Uterus (tissue), 4 donors: ENCODE measurements around the gene DKKL1. TPM values are rescaled to one million over a fixed set of nuclear protein-coding genes. Genes with fewer than 3 reads are reported as not detected.

Experiments
- DNase-seq, 2 donors: peaks; one replicate each; pipeline ENCODE4 v3.0.0-alpha.2; 2019 to 2020
- H3K27ac ChIP-seq, 2 donors: fragments of 200-600 bp; sonication (generic); 1 replicate in 1 of 2; 2 replicates in 1 of 2; pipeline ENCODE4 v1.5.1; 2016 to 2018
- H3K27me3 ChIP-seq, 2 donors: fragments of 200-600 bp; sonication (generic); one replicate each; pipeline ENCODE4 v1.5.1; 2018 to 2019; ENCODE audit warnings: control low read depth in 1 of 2
- H3K36me3 ChIP-seq, 2 donors: fragments of 200-600 bp; sonication (generic); one replicate each; pipeline ENCODE4 v1.5.1; 2019; ENCODE audit warnings: control low read depth in 1 of 2
- H3K4me1 ChIP-seq, 2 donors: fragments of 200-600 bp; sonication (generic); one replicate each; pipeline ENCODE4 v1.5.1; 2018 to 2019; ENCODE audit warnings: control low read depth in 1 of 2
- H3K4me3 ChIP-seq, 2 donors: fragments of 200-600 bp; sonication (generic); 1 replicate in 1 of 2; 2 replicates in 1 of 2; pipeline ENCODE4 v1.5.1; 2018 to 2019; ENCODE audit warnings: mild to moderate bottlenecking in 1 of 2
- H3K9me3 ChIP-seq, 2 donors: fragments of 200-600 bp; sonication (generic); one replicate each; pipeline ENCODE4 v1.5.1; 2019; ENCODE audit warnings: control low read depth in 1 of 2
- CTCF ChIP-seq, 4 experiments: fragments of 200-600 bp in 2 of 4; fragments of 450-650 bp in 2 of 4; sonication (generic) in 2 of 4; IDR thresholded peaks; one replicate each; pipeline ENCODE4 v1.5.1; 2016 to 2019; ENCODE audit warnings: antibody characterized with exemption in 4 of 4, mild to moderate bottlenecking in 2 of 4, moderate library complexity in 1 of 4
- POLR2A ChIP-seq, 2 donors: fragments of 450-650 bp; IDR thresholded peaks; one replicate each; pipeline ENCODE4 v1.6.1; 2016; ENCODE audit warnings: antibody characterized with exemption in 2 of 2, mild to moderate bottlenecking in 1 of 2, moderate library complexity in 1 of 2
- intact Hi-C: fragments of 100-400 bp; cut with DNase I; formaldehyde crosslinking; loops from one replicate; pipeline ENCODE4 v1.15.1; 2023; ENCODE audit warnings: low total_unique reads
- total RNA-seq, 4 donors: library from RNA; depleted of rRNA in 3 of 4; stranded (reverse); fragments of >200 nt in 3 of 4; gene quantifications; one replicate each; pipeline versions ENCODE4 v1.1.0 to v1.2.4, GENCODE V29; 2014 to 2023
- donor health status: DM: yes; HTN: yes; CAD: no.

DKKL1 gene
- total RNA-seq, 4 donors from 2014 or later, result 1.3 TPM; not detected in 3

- Histone ChIP-seq H3K4me3 (no peak overlapping the region), H3K4me1 (peaks cover 0 to 17% of the 10 kb centered on the region in 2 donors), H3K9me3 (no peaks in the 10 kb centered on the region), H3K36me3 (no peaks in the 10 kb centered on the region), H3K27me3 (peaks cover 44 to 72% of the 10 kb centered on the region in 2 donors), H3K27ac (no peak overlapping the region)
- TF ChIP-seq POLR2A (IDR thresholded peaks at IDR 0.05) (no peak), CTCF (IDR thresholded peaks at IDR 0.05) (no peak)
- intact Hi-C loops, result no loop called here
- no peak for DNase-seq
These were observed 60.3 kb downstream of the DKKL1 start for GRCh38 chr19:49423985-49424303.

Other genes starting within 250 kb of the DKKL1 start
- 10 to 100 TPM in 1 of 4 donors, 1 to 10 TPM in 2, not detected in 1; 5.1 to 15.2 (median 5.7) TPM for gene LIN7B, start 249.5 kb upstream of the DKKL1 start, total RNA-seq
- not detected for gene C19orf73, start 244.7 kb upstream of the DKKL1 start, total RNA-seq
- 1 to 10 TPM in 2 of 4 donors, under 1 TPM in 1, not detected in 1; 0.51 to 8.3 (median 7.4) TPM for gene PPFIA3, start 244.3 kb upstream of the DKKL1 start, total RNA-seq
- gene HRC, start 208.5 kb upstream of the DKKL1 start, total RNA-seq, result 10 to 100 TPM in 1 of 4 donors, 1 to 10 TPM in 2, under 1 TPM in 1; 0.51 to 13.5 (median 6.6) TPM
- gene TRPM4, start 206.1 kb upstream of the DKKL1 start, total RNA-seq, result 10 to 100 TPM in 3 of 4 donors, 1 to 10 TPM in 1; 9.7 to 28.7 (median 15.4) TPM
- gene SLC6A16, start 38.7 kb upstream of the DKKL1 start, total RNA-seq, result 1 to 10 TPM in 1 of 4 donors, under 1 TPM in 2, not detected in 1; 0.55 to 7.5 (median 0.88) TPM
- 10 to 100 TPM in 1 of 4 donors, 1 to 10 TPM in 3; 4.4 to 11.0 (median 7.8) TPM for gene CD37, start 28.5 kb upstream of the DKKL1 start, total RNA-seq
- 10 to 100 TPM; 21.8 to 83.2 (median 48.5) TPM for gene TEAD2, start 1.5 kb upstream of the DKKL1 start, total RNA-seq
- under 1 TPM in 1 of 4 donors, not detected in 3; 0.55 TPM for gene KASH5, start 24.4 kb downstream of the DKKL1 start, total RNA-seq
- gene PTH2, start 59.6 kb downstream of the DKKL1 start, total RNA-seq, result not detected
- gene GFY, start 61.5 kb downstream of the DKKL1 start, total RNA-seq, result not detected
- gene SLC17A7, start 77.7 kb downstream of the DKKL1 start, total RNA-seq, result 1 to 10 TPM in 3 of 4 donors, not detected in 1; 1.3 to 5.6 (median 1.9) TPM
- gene PIH1D1, start 87.9 kb downstream of the DKKL1 start, total RNA-seq, result 10 to 100 TPM; 31.2 to 70.2 (median 46.5) TPM
- 10 to 100 TPM; 13.5 to 40.8 (median 34.5) TPM for gene ALDH16A1, start 89.3 kb downstream of the DKKL1 start, total RNA-seq
- gene FLT3LG, start 110.3 kb downstream of the DKKL1 start, total RNA-seq, result 10 to 100 TPM in 1 of 4 donors, 1 to 10 TPM in 2, not detected in 1; 3.7 to 19.4 (median 4.1) TPM
- 1,000 to 10,000 TPM; 1,462 to 5,863 (median 3,544) TPM for gene RPL13A, start 123.7 kb downstream of the DKKL1 start, total RNA-seq
- gene RPS11, start 132.6 kb downstream of the DKKL1 start, total RNA-seq, result over 10,000 TPM in 1 of 4 donors, 1,000 to 10,000 TPM in 3; 2,160 to 10,624 (median 5,235) TPM
- 100 to 1,000 TPM; 151 to 226 (median 201) TPM for gene FCGRT, start 148.8 kb downstream of the DKKL1 start, total RNA-seq
- 10 to 100 TPM; 14.3 to 71.1 (median 41.4) TPM for gene RCN3, start 164.1 kb downstream of the DKKL1 start, total RNA-seq
- gene NOSIP, start 216.7 kb downstream of the DKKL1 start, total RNA-seq, result 100 to 1,000 TPM in 1 of 4 donors, 10 to 100 TPM in 3; 29.0 to 347 (median 65.4) TPM
- gene PRRG2, start 217.4 kb downstream of the DKKL1 start, total RNA-seq, result 1 to 10 TPM in 1 of 4 donors, under 1 TPM in 1, not detected in 2; 0.95 to 1.4 TPM
- gene PRR12, start 227.3 kb downstream of the DKKL1 start, total RNA-seq, result 10 to 100 TPM in 2 of 4 donors, 1 to 10 TPM in 2; 2.6 to 63.1 (median 8.6) TPM